ENCODE data around the gene HOXA11.

HOXA11 gene

DNA sequence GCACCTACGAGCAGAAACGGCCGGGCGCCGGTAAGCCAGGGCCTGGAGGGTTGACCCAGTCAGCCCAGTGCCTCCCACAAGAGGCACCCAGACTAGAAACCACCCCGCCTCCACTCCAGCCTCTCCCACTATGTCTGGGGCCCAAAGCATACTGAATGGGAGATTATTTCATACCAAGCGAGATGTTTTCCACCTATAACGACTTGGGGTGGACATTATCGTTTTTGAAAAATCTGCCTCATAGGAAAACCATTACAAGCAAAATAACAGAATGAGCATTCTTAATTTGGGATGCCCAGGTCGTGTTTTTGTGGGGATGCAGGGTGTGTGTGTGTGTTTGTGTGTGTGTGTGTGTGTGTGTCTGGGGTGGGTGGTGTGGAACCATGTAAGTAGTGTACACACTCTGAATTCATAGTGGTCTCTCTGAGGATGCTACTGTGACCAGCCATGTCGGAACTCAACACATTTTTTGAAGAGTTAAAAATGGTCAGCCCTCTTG lies 39.1 kb downstream of the HOXA11 start:
- Histone ChIP-seq H3K27me3 (ENCODE audit: control insufficient read depth, low read length) (peaks cover 38% of the 10 kb centered on the region), H3K79me2 (ENCODE audit: control insufficient read depth, low read length) (no peaks in the 10 kb centered on the region), H3K4me2 (ENCODE audit: low read length) (no peak overlapping the region), H3K36me3 (ENCODE audit: control insufficient read depth, low read length) (no peaks in the 10 kb centered on the region), H3K27ac (ENCODE audit: low read depth, low read length) (no peak overlapping the region), H3K4me1 (ENCODE audit: control insufficient read depth, low read length) (peaks cover 36% of the 10 kb centered on the region), H3F3A (ENCODE audit: control insufficient read depth, insufficient read depth) (no peaks in the 10 kb centered on the region), H3K9me3 (ENCODE audit: control insufficient read depth, insufficient read depth, low read length) (no peaks in the 10 kb centered on the region), H4K20me1 (ENCODE audit: control insufficient read depth, insufficient read depth, low read depth, low read length) (no peaks in the 10 kb centered on the region), H3K4me3 (ENCODE audit: low read length) (no peak overlapping the region), H3K9me2 (replicated peaks; ENCODE audit: control insufficient read depth, low read length) (no peaks in the 10 kb centered on the region)
- TF ChIP-seq EZH2phosphoT487 (IDR thresholded peaks at IDR 0.05; ENCODE audit: borderline replicate concordance, low read length): no peak
- TF ChIP-seq, protein P1, sequence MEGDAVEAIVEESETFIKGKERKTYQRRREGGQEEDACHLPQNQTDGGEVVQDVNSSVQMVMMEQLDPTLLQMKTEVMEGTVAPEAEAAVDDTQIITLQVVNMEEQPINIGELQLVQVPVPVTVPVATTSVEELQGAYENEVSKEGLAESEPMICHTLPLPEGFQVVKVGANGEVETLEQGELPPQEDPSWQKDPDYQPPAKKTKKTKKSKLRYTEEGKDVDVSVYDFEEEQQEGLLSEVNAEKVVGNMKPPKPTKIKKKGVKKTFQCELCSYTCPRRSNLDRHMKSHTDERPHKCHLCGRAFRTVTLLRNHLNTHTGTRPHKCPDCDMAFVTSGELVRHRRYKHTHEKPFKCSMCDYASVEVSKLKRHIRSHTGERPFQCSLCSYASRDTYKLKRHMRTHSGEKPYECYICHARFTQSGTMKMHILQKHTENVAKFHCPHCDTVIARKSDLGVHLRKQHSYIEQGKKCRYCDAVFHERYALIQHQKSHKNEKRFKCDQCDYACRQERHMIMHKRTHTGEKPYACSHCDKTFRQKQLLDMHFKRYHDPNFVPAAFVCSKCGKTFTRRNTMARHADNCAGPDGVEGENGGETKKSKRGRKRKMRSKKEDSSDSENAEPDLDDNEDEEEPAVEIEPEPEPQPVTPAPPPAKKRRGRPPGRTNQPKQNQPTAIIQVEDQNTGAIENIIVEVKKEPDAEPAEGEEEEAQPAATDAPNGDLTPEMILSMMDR (IDR thresholded peaks at IDR 0.05; ENCODE audit: low read depth, low read length, poor library complexity, severe bottlenecking): no peak

DNA sequence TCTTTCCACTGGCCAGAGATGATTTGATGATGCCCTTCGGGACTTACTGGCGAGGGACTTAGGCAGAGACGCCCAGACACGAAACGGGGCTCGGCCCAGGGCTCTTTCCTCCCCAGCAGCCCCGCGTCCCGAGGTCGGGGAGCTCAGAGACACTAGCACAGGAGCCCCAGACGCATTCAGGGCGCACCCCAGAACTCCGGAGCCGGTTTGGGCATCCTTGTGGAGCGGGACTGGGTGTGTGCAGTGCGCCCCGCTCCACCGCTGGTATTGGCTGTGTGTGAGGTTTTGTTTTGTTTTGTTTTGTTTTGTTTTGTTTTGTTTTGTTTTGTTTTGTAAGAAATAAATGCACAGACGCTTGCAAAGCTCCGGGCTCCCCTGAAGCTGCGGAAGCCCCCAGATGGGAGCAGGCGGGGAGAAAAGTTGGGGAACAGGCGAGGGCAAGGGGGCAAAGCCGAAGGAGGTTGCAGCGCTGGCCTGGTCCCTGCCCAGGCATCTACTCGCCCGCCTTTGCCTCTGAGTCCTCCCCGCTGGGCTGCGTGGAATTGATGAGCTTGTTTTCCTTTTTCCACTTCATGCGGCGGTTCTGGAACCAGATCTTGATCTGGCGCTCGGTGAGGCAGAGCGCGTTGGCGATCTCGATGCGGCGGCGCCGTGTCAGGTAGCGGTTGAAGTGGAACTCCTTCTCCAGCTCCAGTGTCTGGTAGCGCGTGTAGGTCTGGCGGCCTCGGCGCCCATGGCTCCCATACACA lies 39.7 kb downstream of the HOXA11 start:
- H3K79me2 ChIP-seq (ENCODE audit: control insufficient read depth, low read length): no peaks in the 10 kb centered on the region
- H3K27me3 ChIP-seq (ENCODE audit: control insufficient read depth, low read length): peaks cover 38% of the 10 kb centered on the region
- H3K36me3 ChIP-seq (ENCODE audit: control insufficient read depth, low read length): no peaks in the 10 kb centered on the region
- H3K4me3 ChIP-seq (ENCODE audit: low read length): no peak overlapping the region
- no peaks in the 10 kb centered on the region for H3K9me2 ChIP-seq (replicated peaks; ENCODE audit: control insufficient read depth, low read length)
- H3K9me3 ChIP-seq (ENCODE audit: control insufficient read depth, insufficient read depth, low read length): no peaks in the 10 kb centered on the region
- TF ChIP-seq, protein P1 (IDR thresholded peaks at IDR 0.05; ENCODE audit: low read depth, low read length, poor library complexity, severe bottlenecking): no peak
- no peaks in the 10 kb centered on the region for H3F3A ChIP-seq (ENCODE audit: control insufficient read depth, insufficient read depth)
- H3K4me2 ChIP-seq (ENCODE audit: low read length): no peak overlapping the region; the same call in 1 of the 2 replicates
- no peaks in the 10 kb centered on the region for H4K20me1 ChIP-seq (ENCODE audit: control insufficient read depth, insufficient read depth, low read depth, low read length)
- H3K4me1 ChIP-seq (ENCODE audit: control insufficient read depth, low read length): peaks cover 32% of the 10 kb centered on the region
- no peak overlapping the region for H3K27ac ChIP-seq (ENCODE audit: low read depth, low read length)

DNA sequence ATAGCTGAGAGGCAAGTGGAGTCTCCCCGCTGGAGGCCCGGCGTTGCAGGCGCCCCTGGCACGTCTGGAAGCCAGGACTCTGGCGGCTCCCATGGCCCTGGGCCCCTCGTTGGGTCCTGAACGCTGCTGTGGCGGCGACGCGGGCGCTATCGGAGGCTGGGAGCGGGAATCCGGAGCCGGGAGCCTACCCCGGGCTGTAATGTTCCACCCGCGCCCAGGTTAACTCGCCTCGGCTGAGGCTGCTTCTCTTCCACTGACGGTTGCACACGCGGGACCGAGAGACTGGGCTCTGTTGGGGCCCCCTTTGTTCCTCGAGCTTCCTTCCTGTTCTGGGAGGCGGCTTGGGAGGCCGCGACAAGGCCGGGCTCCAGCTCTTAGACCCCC lies 40.3 kb downstream of the HOXA11 start:
- no peaks in the 10 kb centered on the region for H3F3A ChIP-seq (ENCODE audit: control insufficient read depth, insufficient read depth)
- H3K4me2 ChIP-seq (ENCODE audit: low read length): no peak overlapping the region; the same call in 1 of the 2 replicates
- H3K9me3 ChIP-seq (ENCODE audit: control insufficient read depth, insufficient read depth, low read length): no peaks in the 10 kb centered on the region
- H4K20me1 ChIP-seq (ENCODE audit: control insufficient read depth, insufficient read depth, low read depth, low read length): no peaks in the 10 kb centered on the region
- peaks cover 38% of the 10 kb centered on the region for H3K27me3 ChIP-seq (ENCODE audit: control insufficient read depth, low read length)
- TF ChIP-seq, protein P1 (IDR thresholded peaks at IDR 0.05; ENCODE audit: low read depth, low read length, poor library complexity, severe bottlenecking): no peak
- no peak overlapping the region for H3K27ac ChIP-seq (ENCODE audit: low read depth, low read length)
- no peaks in the 10 kb centered on the region for H3K36me3 ChIP-seq (ENCODE audit: control insufficient read depth, low read length)
- H3K79me2 ChIP-seq (ENCODE audit: control insufficient read depth, low read length): no peaks in the 10 kb centered on the region
- H3K4me3 ChIP-seq (ENCODE audit: low read length): no peak overlapping the region
- H3K4me1 ChIP-seq (ENCODE audit: control insufficient read depth, low read length): peaks cover 30% of the 10 kb centered on the region
- H3K9me2 ChIP-seq (replicated peaks; ENCODE audit: control insufficient read depth, low read length): no peaks in the 10 kb centered on the region

Data from DOHH2 (cell line).